Activated CD8-positive, alpha-beta memory T cell treated with anti-CD3 and anti-CD28 coated beads for 24 hours (primary cell): ENCODE data around the gene MAGEA9B.
"Not testable (repeated sequence)": the region's sequence is repeated elsewhere in the genome, so short reads cannot be mapped to it uniquely, and the experiment has no call there.

ENCODE experiments used
- DNase-seq: peaks from one replicate; pipeline ENCODE4 v3.0.0-alpha.2; 2020

MAGEA9B gene

GRCh38 chrX:149569770-149570169 lies 17.5 kb downstream of the MAGEA9B start:
- no peak for DNase-seq

DNA sequence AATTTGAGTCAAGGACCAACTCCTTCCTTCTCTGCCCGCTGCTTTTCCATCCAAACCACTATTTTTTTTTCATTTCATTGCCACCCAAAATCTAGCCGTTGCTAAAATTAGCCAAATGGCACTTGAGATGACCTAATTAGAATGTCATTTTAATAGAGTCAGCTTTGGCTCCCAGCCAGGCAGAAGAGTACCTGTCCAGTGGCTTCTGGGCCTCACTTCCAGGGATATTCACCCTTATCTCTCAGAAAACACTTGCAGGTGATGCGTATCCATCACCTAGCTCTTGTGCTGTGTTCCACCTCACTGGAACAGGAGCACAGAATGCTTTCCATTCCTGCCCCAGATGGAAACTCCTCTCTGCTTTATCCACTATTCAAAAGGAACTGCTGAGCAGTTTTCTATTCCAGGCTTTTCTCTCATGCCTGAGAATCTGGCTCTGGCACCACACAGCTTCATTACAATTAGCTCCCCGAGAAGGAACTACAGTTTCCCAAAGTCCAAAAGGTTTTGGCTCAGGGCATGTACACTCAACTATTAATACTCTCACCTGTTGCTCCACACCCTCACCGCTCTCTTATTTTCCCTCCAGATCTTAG lies 18.5 kb downstream of the MAGEA9B start:
- DNase-seq = no peak

DNA sequence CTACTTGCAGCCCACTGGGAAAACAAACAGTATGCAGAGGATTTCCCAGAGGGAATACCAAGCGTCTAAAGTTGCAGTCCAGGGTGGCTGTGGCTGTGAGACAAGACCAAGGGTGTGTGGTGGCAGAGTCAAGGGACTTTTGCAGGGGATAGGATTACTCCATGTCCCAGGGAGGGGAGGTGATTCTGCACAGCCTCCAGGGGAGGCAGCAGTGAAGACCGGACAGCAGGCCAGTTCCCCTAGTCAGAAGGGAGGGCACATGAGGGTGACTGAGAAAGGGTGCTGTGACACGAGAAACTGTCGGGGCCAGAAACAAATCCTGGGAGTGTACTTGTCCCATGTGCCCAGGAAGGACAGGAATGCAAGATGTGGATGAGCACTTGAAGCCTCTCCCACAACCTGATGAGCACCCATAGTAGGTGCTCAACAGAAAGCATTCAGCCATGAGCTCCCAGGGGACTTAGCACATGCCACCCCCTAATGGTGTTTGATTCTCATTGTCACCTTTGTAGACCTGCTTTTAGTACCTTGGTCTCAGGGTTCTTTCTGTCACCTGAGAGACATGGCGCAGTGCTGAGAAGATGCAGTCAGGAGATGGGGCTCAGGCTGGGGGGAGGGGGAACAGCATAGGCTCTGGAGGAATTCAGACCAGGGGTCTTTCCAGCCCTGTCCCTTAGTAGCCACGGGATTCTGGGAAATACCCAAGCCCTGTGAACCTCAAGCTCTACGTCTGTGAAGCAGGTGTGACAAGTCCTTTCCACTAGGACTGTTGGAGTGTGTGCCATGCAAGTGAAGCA lies 19.4 kb downstream of the MAGEA9B start:
- DNase-seq = no peak

- no peak for DNase-seq
These were observed 23.9 kb downstream of the MAGEA9B start for GRCh38 chrX:149563359-149563758.

DNA sequence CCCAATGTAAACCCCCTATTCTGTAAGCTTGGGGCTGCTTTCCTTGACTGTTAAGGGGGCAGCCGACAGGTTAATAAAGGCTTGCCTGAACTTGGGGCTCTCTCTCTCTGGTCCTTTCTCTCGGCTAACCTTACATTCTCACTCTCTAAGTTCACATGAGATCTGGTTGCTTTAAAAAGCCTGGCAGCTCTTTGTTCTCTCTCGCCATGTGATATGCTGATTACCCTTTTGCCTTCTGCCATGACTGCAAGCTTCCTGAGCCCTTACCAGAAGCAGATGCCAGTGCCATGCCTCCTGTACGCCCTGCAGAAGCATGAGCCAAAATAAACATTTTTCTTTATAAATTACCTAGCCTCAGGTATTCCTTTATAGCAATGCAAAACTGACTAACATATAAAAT lies 32.0 kb downstream of the MAGEA9B start:
- not testable (repeated sequence) for DNase-seq

GRCh38 chrX:149551939-149552248 lies 35.4 kb downstream of the MAGEA9B start:
- not testable (repeated sequence) for DNase-seq

DNA sequence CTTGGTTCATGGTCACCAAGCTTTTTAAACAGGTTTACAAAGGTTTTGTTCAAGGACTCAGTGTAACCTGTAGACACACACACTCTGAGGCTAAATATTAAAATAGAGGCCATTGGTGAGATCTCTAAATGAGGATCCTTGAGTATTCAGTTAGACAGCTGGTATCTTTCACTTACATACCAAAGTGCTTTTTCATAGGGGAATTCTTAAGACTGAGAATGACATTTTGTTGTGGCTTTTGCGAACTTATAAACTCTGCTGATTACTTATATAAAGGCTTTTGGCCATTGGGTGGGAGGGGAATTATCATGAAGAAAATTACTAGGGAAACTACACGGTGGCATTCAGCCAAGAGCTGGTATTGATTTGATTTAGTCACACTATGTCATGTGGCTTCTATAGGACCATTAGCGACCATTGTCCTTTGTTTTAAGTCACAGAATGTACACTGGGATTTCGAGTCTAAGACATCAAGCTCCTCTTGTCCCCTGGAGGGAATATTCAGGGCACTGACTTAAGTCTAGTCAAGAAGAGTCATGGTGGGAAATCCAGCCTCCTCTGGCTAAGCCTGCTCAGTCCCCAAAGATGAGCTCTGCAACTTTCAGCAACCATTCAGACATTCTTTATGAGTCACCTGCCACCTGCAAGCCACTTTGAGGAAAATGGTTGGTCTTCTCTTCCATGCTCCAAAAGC lies 35.9 kb downstream of the MAGEA9B start:
- not testable (repeated sequence) for DNase-seq

DNA sequence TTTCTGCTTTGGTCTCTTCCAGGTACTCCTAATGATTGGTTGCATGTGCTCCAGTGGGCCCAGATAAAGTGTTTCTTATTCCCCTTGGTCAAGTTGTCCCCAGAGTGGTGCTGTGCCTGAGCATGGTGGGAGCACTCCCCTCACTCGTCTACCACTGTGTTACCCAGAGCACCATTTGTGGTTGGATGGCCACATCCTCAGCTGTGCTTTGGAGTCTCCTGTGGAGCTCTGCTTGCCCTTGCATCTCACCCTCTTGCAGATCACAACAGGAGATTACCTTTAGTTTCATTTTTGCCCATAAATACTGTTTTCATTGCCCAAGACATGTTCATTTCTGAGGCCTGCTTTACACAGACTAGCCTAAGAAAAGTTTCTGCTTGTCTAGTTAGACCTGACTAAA lies 36.8 kb downstream of the MAGEA9B start:
- DNase-seq = not testable (repeated sequence)

DNA sequence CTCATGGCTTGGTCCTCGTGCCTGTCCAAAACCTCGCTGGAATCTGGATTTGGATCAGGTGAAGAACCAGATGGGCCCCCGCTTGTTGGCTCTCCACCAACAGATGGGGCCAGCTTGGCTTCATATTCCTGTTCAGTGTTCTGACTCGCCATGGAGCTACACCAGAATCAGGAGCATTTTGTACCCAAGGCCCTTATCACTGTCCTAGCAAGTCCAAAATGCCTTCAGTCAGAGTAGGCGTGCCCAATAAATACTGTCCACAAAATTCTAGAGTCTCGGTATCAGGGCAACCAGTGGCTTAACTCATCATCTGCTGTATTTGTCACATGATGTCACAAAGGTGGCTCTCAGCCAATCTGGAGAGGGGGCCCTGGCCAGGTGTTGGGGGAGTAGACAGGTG lies 37.6 kb downstream of the MAGEA9B start, which contains the start of gene HSFX3:
Gene HSFX3 (minus strand): TSS at position 224 of the 400 bp plus-strand sequence. CDS start 72 bp downstream, at position 152.
- not testable (repeated sequence) for DNase-seq

DNA sequence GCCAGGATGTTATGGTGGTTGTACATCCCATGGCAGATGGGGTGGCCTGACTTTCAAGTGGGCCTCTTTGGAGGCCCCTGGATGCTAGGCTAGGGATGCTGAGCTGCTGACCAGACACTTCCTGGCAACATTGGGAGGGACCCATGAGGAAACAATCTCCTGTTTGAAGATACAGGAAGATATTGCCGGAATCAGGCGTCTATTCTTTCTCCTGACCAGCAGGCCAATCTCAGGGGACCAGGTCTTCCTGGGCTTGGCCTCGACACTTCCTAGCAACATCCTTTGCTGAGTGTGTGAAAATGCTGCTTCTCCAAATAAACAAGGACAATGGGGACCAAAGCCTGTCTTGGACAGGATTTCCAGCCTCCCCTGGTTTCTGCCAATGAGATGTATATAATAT lies 39.5 kb downstream of the MAGEA9B start:
- not testable (repeated sequence) for DNase-seq

DNA sequence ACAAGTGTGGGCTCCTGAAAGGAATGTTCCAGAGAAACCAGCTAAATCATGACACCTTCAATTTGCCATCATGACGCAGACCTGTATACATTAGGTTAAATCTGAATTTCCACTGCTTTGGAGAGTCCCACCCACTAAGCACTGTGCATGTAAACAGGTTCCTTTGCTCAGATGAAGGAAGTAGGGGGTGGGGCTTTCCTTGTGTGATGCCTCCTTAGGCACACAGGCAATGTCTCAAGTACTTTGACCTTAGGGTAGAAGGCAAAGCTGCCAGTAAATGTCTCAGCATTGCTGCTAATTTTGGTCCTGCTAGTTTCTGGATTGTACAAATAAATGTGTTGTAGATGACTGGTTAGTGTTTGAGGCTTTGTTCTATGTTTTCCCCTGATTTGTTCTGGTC lies 40.3 kb downstream of the MAGEA9B start:
- DNase-seq = not testable (repeated sequence)

GRCh38 chrX:149545545-149546543 lies 41.4 kb downstream of the MAGEA9B start:
- DNase-seq = not testable (repeated sequence)

DNA sequence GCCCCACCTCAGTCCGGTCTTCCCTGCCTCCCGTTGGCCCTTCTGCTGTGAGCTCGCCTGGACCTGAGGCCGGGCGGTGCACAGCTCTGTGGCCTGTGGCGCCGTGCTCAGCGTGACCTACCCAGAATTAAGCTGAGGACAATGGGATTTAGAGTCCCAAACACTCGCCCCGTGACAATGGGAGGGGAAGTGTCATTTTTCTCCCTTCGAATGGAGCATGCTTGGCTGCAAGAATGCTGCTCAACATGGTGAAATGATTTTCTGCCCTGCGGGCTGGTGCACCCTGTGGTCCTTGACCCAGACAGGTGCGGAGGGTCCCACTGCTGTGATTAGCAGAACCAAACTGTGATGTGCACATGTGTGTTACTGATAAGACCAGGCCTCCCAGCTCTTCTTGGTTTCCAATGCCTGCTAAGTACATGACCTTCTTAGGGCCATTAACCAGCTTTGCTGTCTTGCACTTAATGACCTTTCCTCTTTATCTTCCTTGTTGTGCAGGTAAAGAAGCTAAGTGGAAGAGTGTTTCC lies 45.7 kb downstream of the MAGEA9B start:
- no peak for DNase-seq

- DNase-seq = peak; percentile 89
These were observed 46.4 kb downstream of the MAGEA9B start, which contains the start of gene EOLA1 for GRCh38 chrX:149540621-149541520. Gene EOLA1, plus strand, starts transcription at chrX:149541012. Its CDS starts 4,619 bp downstream, at chrX:149545631.

DNA sequence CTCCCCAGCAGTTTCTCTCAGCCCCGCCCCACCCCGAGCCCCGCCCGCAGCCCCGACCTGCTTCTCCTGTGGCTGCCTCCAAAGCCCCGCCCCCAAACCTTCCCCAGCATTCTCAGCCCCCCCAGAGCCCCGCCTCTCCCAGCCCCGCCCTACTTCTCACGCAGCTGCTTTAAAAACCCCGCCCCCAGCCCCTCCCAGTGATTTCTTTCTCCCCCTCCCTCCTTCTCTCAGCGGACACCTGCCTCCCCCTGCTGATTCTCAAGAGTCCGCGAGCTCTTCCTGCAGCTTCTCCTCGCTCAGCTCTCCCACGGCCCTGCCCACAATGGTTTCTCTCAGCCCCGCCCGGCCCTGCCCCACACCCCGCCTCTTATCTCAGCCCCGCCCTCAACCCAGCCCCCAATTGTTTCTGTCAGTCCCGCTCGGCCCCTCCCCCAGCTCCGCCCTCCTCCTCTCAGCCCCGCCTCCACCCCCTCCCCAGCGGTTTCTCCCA lies 47.1 kb downstream of the MAGEA9B start:
- DNase-seq = peak; percentile 92

DNA sequence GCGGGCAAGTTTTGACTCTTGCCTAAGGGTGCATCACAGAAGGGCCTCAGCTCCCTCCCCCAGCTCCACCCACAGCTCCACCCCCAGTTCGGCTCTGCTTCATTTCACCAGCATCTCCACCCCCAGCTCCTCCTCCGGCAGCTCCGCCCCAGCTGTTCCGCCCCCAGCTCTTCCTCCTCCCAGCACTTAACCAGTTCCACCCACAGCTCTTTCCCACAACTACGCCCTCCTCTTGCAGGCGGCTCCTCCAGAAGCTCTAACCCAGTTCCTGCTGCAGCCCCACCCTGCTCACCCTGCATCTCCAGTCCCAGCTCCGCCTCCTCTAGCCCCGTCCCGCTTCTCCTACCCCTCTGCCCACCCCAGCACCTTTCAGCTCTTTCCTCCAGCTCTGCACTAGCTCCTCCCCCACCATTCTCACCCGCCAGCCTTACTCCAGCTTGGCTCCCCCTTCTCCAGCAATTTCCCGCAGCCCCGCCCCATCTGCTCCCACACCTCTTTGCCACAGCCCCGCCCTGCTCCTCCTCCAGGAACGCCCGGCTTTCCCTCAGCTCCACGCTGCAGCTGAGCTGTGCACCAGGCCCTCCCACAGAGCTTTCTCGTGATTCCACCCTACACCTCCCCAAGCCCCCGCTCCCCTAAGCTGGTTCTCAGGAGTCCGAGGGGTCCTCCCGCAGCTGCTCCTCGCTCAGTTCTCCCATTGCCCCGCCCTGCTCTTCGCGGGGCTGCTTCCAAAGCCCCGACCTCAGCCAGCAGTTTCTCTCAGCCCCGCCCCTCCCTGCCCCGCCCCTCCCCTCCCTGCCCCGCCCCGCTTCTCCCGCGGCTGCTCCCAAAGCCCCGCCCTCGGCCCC lies 47.8 kb downstream of the MAGEA9B start:
- peak; percentile 86 for DNase-seq

GRCh38 chrX:149537474-149537873 lies 49.8 kb downstream of the MAGEA9B start:
- DNase-seq = not testable (repeated sequence)

- not testable (repeated sequence) for DNase-seq
These were observed 52.2 kb downstream of the MAGEA9B start for GRCh38 chrX:149534926-149535602.

GRCh38 chrX:149533999-149534398 lies 53.3 kb downstream of the MAGEA9B start:
- DNase-seq = peak; percentile 38
